ENCODE measurements around the gene ARHGAP18. TPM values are rescaled to one million over a fixed set of nuclear protein-coding genes. Genes with fewer than 3 reads are reported as not detected.

ARHGAP18 gene
- total RNA-seq, 1 experiment from 2014 or later = 2.4 TPM

DNA sequence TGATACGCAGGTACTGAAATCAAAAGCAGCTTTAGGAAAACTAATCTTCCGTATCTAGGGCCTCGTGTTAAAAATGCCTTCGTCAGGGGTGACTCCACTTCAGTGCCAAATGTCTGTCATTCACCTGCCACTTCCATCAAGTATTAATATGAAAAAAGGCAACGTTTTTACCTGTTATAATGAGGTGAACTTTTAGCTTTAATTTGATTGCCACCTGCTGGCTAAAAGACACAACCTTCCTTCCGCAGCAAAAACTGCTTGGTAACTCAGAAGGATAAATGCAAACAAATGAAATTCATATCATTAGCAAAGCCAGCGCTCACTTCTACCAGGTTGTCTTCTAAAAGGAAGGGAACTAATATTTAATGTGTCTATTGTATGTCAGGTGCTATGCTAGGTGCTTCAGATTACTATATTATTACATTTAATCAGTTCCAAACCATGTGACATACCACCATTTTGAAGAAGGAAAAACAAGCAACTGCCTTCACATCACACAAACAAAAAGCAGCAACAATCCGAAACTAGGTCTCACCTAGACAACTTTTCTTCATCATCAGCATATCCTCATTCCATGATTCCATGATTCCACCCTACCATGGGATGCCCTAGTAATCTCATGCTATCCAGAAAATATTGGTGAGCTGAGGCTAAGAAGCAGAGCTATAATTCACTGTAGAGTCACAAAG lies 20.6 kb upstream of the ARHGAP18 start:
- peak overlapping the region; percentile 19 for H4K5ac ChIP-seq (ENCODE audit: insufficient read length, low read depth, low read length)
- H3K9me3 ChIP-seq (ENCODE audit: control insufficient read depth, low read depth, low read length) = no peaks in the 10 kb centered on the region
- H2BK15ac ChIP-seq (ENCODE audit: low read depth, low read length) = no peak overlapping the region
- H3K4me1 ChIP-seq (ENCODE audit: insufficient read depth, low read length) = no peaks in the 10 kb centered on the region
- no peaks in the 10 kb centered on the region for H3K79me1 ChIP-seq (ENCODE audit: insufficient read depth, low read depth, low read length, poor library complexity, severe bottlenecking)
- no peak overlapping the region for H3K27ac ChIP-seq (ENCODE audit: insufficient read length, low read depth, low read length)
- H2BK5ac ChIP-seq (ENCODE audit: insufficient read length, low read length) = no peak overlapping the region
- no peaks in the 10 kb centered on the region for H3K79me2 ChIP-seq (ENCODE audit: insufficient read depth, low read length)
- Mint-ChIP-seq H3K27me3 (ENCODE audit: low read depth) (no peaks in the 10 kb centered on the region), H3K36me3 (ENCODE audit: insufficient read depth in 1 of 3, low read depth in 3 of 3) (no peaks in the 10 kb centered on the region), H3K27ac (no peak overlapping the region), H3K4me3 (no peak overlapping the region), H3K9me3 (no peaks in the 10 kb centered on the region), H3K4me1 (peaks cover 6 to 13% of the 10 kb centered on the region in 2 experiments; a peak in 3 of 4 replicates)
- no peak overlapping the region for H3K14ac ChIP-seq (ENCODE audit: insufficient read depth, low read length)
- H3K18ac ChIP-seq (ENCODE audit: insufficient read length, low read depth, low read length) = no peak overlapping the region
- no peak overlapping the region for H4K91ac ChIP-seq (ENCODE audit: insufficient read length, low read depth, low read length)
- TF ChIP-seq, protein P1, sequence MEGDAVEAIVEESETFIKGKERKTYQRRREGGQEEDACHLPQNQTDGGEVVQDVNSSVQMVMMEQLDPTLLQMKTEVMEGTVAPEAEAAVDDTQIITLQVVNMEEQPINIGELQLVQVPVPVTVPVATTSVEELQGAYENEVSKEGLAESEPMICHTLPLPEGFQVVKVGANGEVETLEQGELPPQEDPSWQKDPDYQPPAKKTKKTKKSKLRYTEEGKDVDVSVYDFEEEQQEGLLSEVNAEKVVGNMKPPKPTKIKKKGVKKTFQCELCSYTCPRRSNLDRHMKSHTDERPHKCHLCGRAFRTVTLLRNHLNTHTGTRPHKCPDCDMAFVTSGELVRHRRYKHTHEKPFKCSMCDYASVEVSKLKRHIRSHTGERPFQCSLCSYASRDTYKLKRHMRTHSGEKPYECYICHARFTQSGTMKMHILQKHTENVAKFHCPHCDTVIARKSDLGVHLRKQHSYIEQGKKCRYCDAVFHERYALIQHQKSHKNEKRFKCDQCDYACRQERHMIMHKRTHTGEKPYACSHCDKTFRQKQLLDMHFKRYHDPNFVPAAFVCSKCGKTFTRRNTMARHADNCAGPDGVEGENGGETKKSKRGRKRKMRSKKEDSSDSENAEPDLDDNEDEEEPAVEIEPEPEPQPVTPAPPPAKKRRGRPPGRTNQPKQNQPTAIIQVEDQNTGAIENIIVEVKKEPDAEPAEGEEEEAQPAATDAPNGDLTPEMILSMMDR (conservative IDR thresholded peaks at IDR 0.05) = peak; percentile 70
- H4K20me1 ChIP-seq (ENCODE audit: control insufficient read depth, insufficient read depth, insufficient read length) = no peaks in the 10 kb centered on the region
- no peaks in the 10 kb centered on the region for H3K23me2 ChIP-seq (ENCODE audit: insufficient read length, low read depth, low read length, poor library complexity, severe bottlenecking)
- H3K27me3 ChIP-seq (ENCODE audit: insufficient read depth, low read length) = no peaks in the 10 kb centered on the region
- no peak overlapping the region for H2BK12ac ChIP-seq (ENCODE audit: insufficient read length, low read depth, low read length)
- no peak overlapping the region for H3K23ac ChIP-seq (ENCODE audit: insufficient read length, low read depth, low read length)
- DNase-seq = no peak
- no peak overlapping the region for H4K8ac ChIP-seq (replicated peaks; ENCODE audit: insufficient read length, low read depth, low read length)
- H3T11ph ChIP-seq (ENCODE audit: low read length) = no peak overlapping the region
- no peak overlapping the region for H2BK20ac ChIP-seq (ENCODE audit: low read depth, low read length, poor library complexity, severe bottlenecking)
- H3K4me2 ChIP-seq (ENCODE audit: insufficient read depth, insufficient read length, low read length) = no peak overlapping the region
- no peak overlapping the region for H3K4ac ChIP-seq (ENCODE audit: low read depth, low read length)
- no CpG with 5 or more reads among the region's 8 CpGs for WGBS (ENCODE audit: extremely low coverage, insufficient read length, low lambda C conversion rate)
- H2AK5ac ChIP-seq (ENCODE audit: insufficient read length, low read length) = no peak overlapping the region
- no peak overlapping the region for H3K9ac ChIP-seq (ENCODE audit: extremely low read depth, insufficient read length, low read length)
- peak overlapping the region; percentile 97 for H2AFZ ChIP-seq (ENCODE audit: low read length)
- no peak overlapping the region for H2BK120ac ChIP-seq (ENCODE audit: low read depth, low read length, poor library complexity, severe bottlenecking)
- no peak overlapping the region for H3K56ac ChIP-seq (ENCODE audit: insufficient read length, low read depth, low read length)
